CD14-positive monocyte (primary cell): ENCODE results near the gene TCHP. TPM values are rescaled to one million over a fixed set of nuclear protein-coding genes. Genes with fewer than 3 reads are reported as not detected.

Source experiments
- DNase-seq, 3 donors: peaks; one replicate each; pipeline ENCODE4 v3.0.0-alpha.2; 2011 to 2022
- H2AFZ ChIP-seq: 2 replicates; pipeline ENCODE4 v1.6.0; 2012; ENCODE audit warnings: mild to moderate bottlenecking, low read depth, low read length, inconsistent platforms; ENCODE audit not compliant: insufficient read depth, poor library complexity, severe bottlenecking
- H3K27ac ChIP-seq, 2 donors: 1 replicate in 1 of 2; 2 replicates in 1 of 2; pipeline ENCODE4 v1.5.1; 2012 to 2013; ENCODE audit warnings: low read length in 2 of 2, control low read depth in 1 of 2, inconsistent platforms in 1 of 2, low read depth in 1 of 2, mild to moderate bottlenecking in 1 of 2
- H3K27me3 ChIP-seq, 2 donors: one replicate each; pipeline versions ENCODE4 v1.6.0 to v1.6.1; 2011 to 2013; ENCODE audit warnings: low read length in 2 of 2; ENCODE audit not compliant: control insufficient read depth in 2 of 2, insufficient read depth in 2 of 2
- H3K36me3 ChIP-seq, 2 donors: replicated peaks in 1 of 2; 1 replicate in 1 of 2; 2 replicates in 1 of 2; pipeline versions ENCODE4 v1.5.1 to v1.6.1; 2012 to 2013; ENCODE audit warnings: low read length in 2 of 2, control low read depth in 1 of 2, inconsistent platforms in 1 of 2, mild to moderate bottlenecking in 1 of 2; ENCODE audit not compliant: insufficient read depth in 2 of 2, control insufficient read depth in 1 of 2
- H3K4me1 ChIP-seq, 2 donors: 1 replicate in 1 of 2; 2 replicates in 1 of 2; pipeline versions ENCODE4 v1.5.1 to v1.6.1; 2012 to 2013; ENCODE audit warnings: low read length in 2 of 2, control low read depth in 1 of 2, inconsistent platforms in 1 of 2, mild to moderate bottlenecking in 1 of 2, moderate library complexity in 1 of 2; ENCODE audit not compliant: insufficient read depth in 2 of 2, control insufficient read depth in 1 of 2
- H3K4me2 ChIP-seq: replicated peaks from 2 replicates; pipeline ENCODE3; 2012; ENCODE audit warnings: low read length, moderate library complexity, mild to moderate bottlenecking; ENCODE audit not compliant: poor library complexity, severe bottlenecking; ENCODE audit errors: extremely low read depth
- H3K4me3 ChIP-seq, 3 experiments: fragments of 200-600 bp in 1 of 3; sonication (generic) in 1 of 3; replicated peaks in 1 of 3; 1 replicate in 2 of 3; 2 replicates in 1 of 3; pipeline ENCODE4 v1.5.1; 2011 to 2013; ENCODE audit warnings: low read length in 3 of 3, mild to moderate bottlenecking in 3 of 3, control low read depth in 2 of 3, low read depth in 2 of 3, inconsistent platforms in 1 of 3, moderate library complexity in 1 of 3
- H3K79me2 ChIP-seq: 2 replicates; pipeline ENCODE4 v1.6.0; 2012; ENCODE audit warnings: mild to moderate bottlenecking, control low read depth, inconsistent platforms, low read length, moderate library complexity; ENCODE audit not compliant: insufficient read depth
- H3K9ac ChIP-seq: 2 replicates; pipeline ENCODE4 v1.6.0; 2017; ENCODE audit warnings: low read length, mild to moderate bottlenecking; ENCODE audit not compliant: insufficient read depth, poor library complexity, severe bottlenecking
- H3K9me3 ChIP-seq, 2 donors: replicated peaks in 1 of 2; 1 replicate in 1 of 2; 2 replicates in 1 of 2; pipeline versions ENCODE4 v1.5.1 to v1.6.1; 2012 to 2013; ENCODE audit warnings: low read length in 2 of 2, control low read depth in 1 of 2; ENCODE audit not compliant: control insufficient read depth in 1 of 2, insufficient read depth in 1 of 2
- H4K20me1 ChIP-seq: 2 replicates; pipeline ENCODE4 v1.6.0; 2012; ENCODE audit warnings: mild to moderate bottlenecking, low read length, control low read depth, moderate library complexity; ENCODE audit not compliant: insufficient read depth
- H3K27ac Mint-ChIP-seq, 7 donors: one replicate each; pipeline ENCODE4 v1.8.0; 2020; ENCODE audit warnings: mild to moderate bottlenecking in 7 of 7, mixed read lengths in 7 of 7, moderate library complexity in 6 of 7, inconsistent platforms in 2 of 7
- H3K27me3 Mint-ChIP-seq, 3 donors: one replicate each; pipeline ENCODE4 v1.8.0; 2021 to 2022; ENCODE audit warnings: low read depth in 3 of 3, mild to moderate bottlenecking in 3 of 3, mixed read lengths in 3 of 3, moderate library complexity in 3 of 3, inconsistent platforms in 1 of 3
- H3K36me3 Mint-ChIP-seq, 2 donors: one replicate each; pipeline ENCODE4 v1.8.0; 2020; ENCODE audit warnings: mixed read lengths in 2 of 2, inconsistent platforms in 1 of 2, mild to moderate bottlenecking in 1 of 2
- H3K4me1 Mint-ChIP-seq: one replicate; pipeline ENCODE4 v1.8.0; 2020; ENCODE audit warnings: mild to moderate bottlenecking, mixed read lengths
- H3K4me3 Mint-ChIP-seq, 2 donors: one replicate each; pipeline ENCODE4 v1.8.0; 2020; ENCODE audit warnings: mild to moderate bottlenecking in 2 of 2, mixed read lengths in 2 of 2, moderate library complexity in 1 of 2
- H3K9me3 Mint-ChIP-seq, 7 donors: one replicate each; pipeline ENCODE4 v1.8.0; 2020 to 2022; ENCODE audit warnings: mixed read lengths in 7 of 7, mild to moderate bottlenecking in 6 of 7, moderate library complexity in 6 of 7, inconsistent platforms in 2 of 7
- WGBS: methylation state at CpG from one replicate; pipeline ENCODE4 v1.1.5; 2013; ENCODE audit warnings: missing lambda C conversion rate; ENCODE audit not compliant: insufficient coverage; 5-methylcytosine and 5-hydroxymethylcytosine counted together
- intact Hi-C, 2 donors: fragments of 100-400 bp; cut with micrococcal nuclease; formaldehyde crosslinking; loops; one replicate each; pipeline versions ENCODE4 v1.15.0 to v1.15.1; 2023
- polyA plus RNA-seq, 3 donors: library from polyadenylated mRNA; depleted of rRNA in 1 of 3; unstranded in 2 of 3; stranded (reverse) in 1 of 3; fragments of 300-500 nt in 2 of 3; fragments of >200 nt in 1 of 3; fragmentation: Illumina TruSeq in 2 of 3; gene quantifications; 1 replicate in 2 of 3; 2 replicates in 1 of 3; pipeline ENCODE4 v1.2.3, GENCODE V29; 2012 to 2021
- TF ChIP-seq, protein P1 (sequence below): fragments of 200-600 bp; IDR thresholded peaks from one replicate; pipeline ENCODE4 v1.8.0; 2022; ENCODE audit warnings: antibody characterized with exemption, mild to moderate bottlenecking

Gene TCHP
- polyA plus RNA-seq, 3 donors = 2.6 to 24.5 (median 7.3) TPM

DNA sequence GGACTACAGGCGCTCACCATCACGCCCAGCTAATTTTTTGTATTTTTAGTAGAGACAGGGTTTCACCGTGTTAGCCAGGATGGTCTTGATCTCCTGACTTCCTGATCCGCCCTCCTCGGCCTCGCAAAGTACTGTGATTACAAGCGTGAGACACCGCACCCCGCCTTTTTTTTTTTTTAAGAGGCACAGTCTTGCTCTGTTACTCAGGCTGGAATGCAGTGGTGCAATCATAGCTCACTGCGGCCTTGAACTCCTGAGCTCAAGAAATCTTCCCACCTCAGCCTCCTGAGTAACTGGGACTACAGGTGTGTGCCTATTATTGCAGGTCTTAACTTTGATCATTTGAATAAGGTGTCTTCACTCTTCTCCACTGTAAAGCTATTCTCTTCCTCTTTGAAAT is 14.5 kb upstream of the TCHP start:
- no peaks in the 10 kb centered on the region for H3K79me2 ChIP-seq
- no peak overlapping the region for H3K4me3 Mint-ChIP-seq
- peaks cover 0 to 1% of the 10 kb centered on the region in 2 donors for H3K36me3 Mint-ChIP-seq
- H3K4me1 ChIP-seq = peaks cover 59 to 74% of the 10 kb centered on the region in 2 donors
- H3K9me3 Mint-ChIP-seq = peaks cover 0 to 3% (median 0%) of the 10 kb centered on the region in 7 donors
- H3K4me2 ChIP-seq = no peak overlapping the region
- no peaks in the 10 kb centered on the region for H3K27me3 ChIP-seq
- no peak overlapping the region for H3K9ac ChIP-seq
- H3K27ac ChIP-seq = no peak overlapping the region
- WGBS = 71% methylated on average over 7 of the region's 10 CpGs
- no peak overlapping the region for H3K4me3 ChIP-seq
- intact Hi-C loops = loop anchor here in 1 of 2 donors (10.0 kb wide), 1 partner anchor 81 kb away; no protein-coding TSS in a partner anchor
- H2AFZ ChIP-seq = no peak overlapping the region
- peak overlapping the region in 1 of 7 donors; percentile 10 for H3K27ac Mint-ChIP-seq
- no peak for DNase-seq
- H3K4me1 Mint-ChIP-seq = peaks cover 75% of the 10 kb centered on the region
- no peaks in the 10 kb centered on the region for H3K9me3 ChIP-seq
- TF ChIP-seq, protein P1, sequence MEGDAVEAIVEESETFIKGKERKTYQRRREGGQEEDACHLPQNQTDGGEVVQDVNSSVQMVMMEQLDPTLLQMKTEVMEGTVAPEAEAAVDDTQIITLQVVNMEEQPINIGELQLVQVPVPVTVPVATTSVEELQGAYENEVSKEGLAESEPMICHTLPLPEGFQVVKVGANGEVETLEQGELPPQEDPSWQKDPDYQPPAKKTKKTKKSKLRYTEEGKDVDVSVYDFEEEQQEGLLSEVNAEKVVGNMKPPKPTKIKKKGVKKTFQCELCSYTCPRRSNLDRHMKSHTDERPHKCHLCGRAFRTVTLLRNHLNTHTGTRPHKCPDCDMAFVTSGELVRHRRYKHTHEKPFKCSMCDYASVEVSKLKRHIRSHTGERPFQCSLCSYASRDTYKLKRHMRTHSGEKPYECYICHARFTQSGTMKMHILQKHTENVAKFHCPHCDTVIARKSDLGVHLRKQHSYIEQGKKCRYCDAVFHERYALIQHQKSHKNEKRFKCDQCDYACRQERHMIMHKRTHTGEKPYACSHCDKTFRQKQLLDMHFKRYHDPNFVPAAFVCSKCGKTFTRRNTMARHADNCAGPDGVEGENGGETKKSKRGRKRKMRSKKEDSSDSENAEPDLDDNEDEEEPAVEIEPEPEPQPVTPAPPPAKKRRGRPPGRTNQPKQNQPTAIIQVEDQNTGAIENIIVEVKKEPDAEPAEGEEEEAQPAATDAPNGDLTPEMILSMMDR = no peak
- H3K27me3 Mint-ChIP-seq = peaks cover 2 to 4% (median 2%) of the 10 kb centered on the region in 3 donors
- H3K36me3 ChIP-seq = no peaks in the 10 kb centered on the region
- H4K20me1 ChIP-seq = no peaks in the 10 kb centered on the region

DNA sequence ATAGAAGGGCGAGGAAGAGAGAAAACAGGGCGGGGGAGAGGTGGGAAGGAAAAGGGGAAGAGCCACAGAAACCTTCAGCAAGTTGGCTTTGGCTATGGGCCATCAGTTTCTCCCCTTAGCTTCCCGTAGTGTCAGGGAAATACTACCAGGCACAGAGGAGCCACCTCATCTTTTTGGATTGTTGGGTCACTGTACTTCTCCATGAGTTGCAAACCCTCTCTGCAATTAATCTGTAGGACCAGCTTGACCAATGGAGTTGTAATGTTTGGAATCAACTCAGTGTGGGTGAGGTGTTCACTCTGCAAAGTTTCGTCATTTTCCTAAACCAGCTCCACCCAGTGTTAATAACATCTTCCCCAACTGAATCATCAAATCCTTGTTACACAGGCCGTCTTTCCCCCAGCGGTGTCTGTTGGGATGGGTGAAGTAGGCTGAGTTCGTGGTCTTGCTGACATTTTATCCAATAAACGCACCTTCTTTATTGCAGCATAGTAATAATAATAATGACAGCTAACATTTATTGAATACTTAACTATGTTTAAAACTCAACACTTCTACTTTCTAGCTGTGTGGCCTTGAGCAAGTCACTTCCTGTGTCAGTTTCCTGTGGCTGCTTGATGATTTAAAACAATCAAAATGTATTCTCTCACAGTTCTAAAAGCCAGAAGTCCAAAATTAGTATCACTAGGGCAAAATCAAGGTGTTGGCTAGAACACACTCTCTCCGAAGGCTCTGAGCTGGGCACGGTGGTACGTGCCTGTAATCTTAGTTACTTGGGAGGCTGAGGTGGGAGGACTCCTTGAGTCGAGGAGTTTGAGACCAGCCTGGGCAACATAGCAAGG is 11.7 kb upstream of the TCHP start:
- Histone ChIP-seq H3K27me3 (no peaks in the 10 kb centered on the region), H4K20me1 (no peaks in the 10 kb centered on the region), H2AFZ (peak overlapping the region; percentile 66), H3K4me3 (peak overlapping the region; percentile 16 to 63 (median 29)), H3K4me1 (peaks cover 62 to 76% of the 10 kb centered on the region in 2 donors), H3K79me2 (no peaks in the 10 kb centered on the region), H3K4me2 (peak overlapping the region; percentile 71), H3K36me3 (no peaks in the 10 kb centered on the region), H3K9ac (peak overlapping the region; percentile 71), H3K9me3 (no peaks in the 10 kb centered on the region), H3K27ac (peak overlapping the region; percentile 95 to 97)
- intact Hi-C loops = loop anchor here in 1 of 2 donors (10.0 kb wide), 1 partner anchor 84 kb away; no protein-coding TSS in a partner anchor
- Mint-ChIP-seq H3K27me3 (peaks cover 0 to 2% (median 0%) of the 10 kb centered on the region in 3 donors), H3K9me3 (peaks cover 0 to 3% (median 0%) of the 10 kb centered on the region in 7 donors), H3K36me3 (peaks cover 1 to 5% of the 10 kb centered on the region in 2 donors), H3K4me3 (peak overlapping the region; percentile 48 to 80), H3K4me1 (peaks cover 73% of the 10 kb centered on the region), H3K27ac (peak overlapping the region; percentile 97 to 100 (median 99))
- peak; percentile 86 to 93 (median 93) for DNase-seq
- TF ChIP-seq, protein P1 = no peak
- no CpG with 5 or more reads among the region's 12 CpGs for WGBS
